HG02759 (cell line): ENCODE results near the gene PARK7.
"Not testable (repeated sequence)": the region's sequence is repeated elsewhere in the genome, so short reads cannot be mapped to it uniquely, and the experiment has no call there.

Experiments used
- ATAC-seq: cut with Tn5 transposase; IDR thresholded peaks from one replicate; pipeline ENCODE4 v1.9.1; 2021; ENCODE audit warnings: mild to moderate bottlenecking, moderate library complexity; ENCODE audit not compliant: unreplicated experiment

The PARK7 gene

DNA sequence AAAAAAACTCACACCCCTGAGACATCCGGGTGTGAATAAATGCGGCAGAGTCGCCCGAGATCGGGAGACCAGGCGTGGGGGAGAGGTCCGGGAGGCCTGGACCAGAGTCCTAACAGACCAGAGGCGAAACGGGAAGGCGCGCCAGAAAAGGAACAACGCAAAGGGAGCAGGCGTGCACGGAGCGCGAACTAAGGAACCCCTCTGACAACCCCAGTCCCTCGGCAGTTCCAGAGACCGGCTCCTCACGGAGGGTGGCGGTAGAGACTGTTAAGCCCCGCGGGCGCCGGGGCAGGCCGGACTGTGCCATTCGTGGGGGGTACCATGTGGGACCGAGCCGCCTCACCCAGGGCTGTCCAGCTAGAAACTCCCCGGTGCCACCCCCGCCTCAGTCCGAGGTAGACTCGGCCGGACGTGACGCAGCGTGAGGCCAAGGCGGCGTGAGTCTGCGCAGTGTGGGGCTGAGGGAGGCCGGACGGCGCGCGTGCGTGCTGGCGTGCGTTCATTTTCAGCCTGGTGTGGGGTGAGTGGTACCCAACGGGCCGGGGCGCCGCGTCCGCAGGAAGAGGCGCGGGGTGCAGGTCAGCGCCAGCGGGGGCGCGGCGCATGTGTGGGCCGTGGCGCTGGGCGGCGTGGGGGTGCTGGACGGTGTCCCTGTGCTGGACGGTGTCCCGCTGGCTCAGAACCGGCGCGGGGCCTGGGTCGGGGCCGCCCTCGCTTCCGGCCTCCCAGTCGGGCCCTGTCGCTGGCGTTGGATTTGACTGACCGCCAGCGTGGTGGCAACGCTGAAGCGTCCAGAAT is at the start of gene PARK7:
PARK7 (plus strand) TSS at position 496 of the 798 bp plus-strand sequence. CDS start 1,075 bp downstream, outside the sequence.
- ATAC-seq: peak; percentile 96

DNA sequence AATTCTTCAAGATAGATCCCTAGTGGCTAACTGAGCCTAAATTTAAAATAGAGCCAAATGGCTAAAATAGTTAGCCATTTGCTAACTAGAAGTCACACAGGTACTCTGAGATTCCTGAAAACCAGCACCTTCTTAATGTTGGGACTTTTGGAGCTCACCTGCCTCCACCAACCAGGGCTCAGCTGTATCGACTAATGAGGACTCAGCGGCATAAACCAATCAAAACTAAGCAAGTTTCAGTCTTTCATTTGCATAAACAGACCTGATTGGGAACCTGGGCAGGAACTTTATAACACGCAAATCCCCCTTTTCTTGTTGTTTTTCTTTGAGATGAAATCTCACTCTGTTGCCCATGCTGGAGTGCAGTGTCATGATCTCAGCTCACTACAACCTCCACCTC is 49.4 kb upstream of the PARK7 start:
- ATAC-seq: no peak

DNA sequence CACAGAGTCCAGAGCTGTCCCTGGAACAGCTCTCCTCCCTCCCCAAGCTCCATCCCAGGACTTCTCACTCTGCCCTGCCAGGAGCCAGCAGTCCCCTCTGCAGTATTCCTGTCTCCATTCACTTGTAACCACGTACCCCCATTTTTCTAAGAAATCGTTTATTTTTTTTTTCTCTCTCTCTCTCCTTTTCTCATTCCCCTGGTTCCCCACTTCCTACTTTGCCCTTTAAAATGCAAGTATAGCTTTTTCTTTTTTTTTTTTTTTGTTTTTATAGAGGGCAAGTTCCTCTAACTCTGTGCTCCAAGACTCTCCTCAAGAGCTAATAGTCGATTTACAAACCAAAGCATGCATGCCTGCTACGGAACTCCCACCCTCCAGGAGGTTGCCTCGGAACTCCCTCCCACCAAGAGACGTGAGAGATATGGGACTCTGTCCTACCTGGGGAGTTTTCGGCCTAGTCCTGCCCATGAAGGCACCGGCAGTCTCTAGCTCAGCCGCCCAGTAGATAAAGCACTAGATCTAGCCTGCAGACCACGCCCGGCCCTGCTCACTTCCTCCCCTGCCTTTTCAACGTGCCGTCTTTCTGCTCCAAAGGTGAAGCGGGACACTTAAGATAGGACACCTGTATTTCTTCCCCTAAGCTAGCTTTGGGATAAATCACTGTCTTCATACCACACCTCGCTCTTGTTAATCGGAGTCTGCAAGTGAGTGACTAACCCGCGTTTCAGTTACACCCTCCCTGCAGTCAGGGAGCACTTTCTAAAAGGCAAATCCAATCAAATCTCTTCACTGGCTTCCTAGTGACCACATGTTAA is 48.6 kb upstream of the PARK7 start:
- no peak for ATAC-seq

DNA sequence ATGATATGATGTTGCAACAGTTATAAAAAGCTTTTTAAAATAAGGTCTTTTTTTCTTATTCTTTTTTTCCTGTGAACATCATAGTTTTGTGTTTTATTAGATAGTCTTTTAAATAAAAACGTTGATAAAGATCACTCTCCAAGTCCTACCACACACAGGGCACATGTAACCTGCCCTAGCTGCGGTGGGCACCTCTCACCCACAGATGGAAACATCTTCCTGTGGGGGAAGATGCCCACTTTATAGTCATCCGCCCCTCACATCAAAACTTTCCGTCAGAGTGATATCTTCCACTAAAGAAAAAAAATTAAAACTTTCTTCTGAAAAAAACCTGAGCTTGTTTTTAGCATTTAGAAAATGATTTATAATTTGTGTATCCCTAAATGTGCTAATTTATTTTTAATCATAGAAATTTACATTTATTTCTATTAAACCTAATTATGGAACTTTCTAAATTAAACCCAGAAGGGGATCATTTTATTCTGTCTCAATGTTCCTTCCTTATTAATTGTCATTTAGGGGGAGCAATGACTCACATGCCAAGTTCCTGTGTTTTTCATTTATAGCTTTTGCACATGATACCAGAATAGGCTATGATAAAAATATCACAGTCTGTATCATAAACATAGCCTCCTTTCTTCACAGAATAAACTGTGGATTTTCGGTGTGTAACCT is 45.5 kb upstream of the PARK7 start:
- no peak for ATAC-seq

DNA sequence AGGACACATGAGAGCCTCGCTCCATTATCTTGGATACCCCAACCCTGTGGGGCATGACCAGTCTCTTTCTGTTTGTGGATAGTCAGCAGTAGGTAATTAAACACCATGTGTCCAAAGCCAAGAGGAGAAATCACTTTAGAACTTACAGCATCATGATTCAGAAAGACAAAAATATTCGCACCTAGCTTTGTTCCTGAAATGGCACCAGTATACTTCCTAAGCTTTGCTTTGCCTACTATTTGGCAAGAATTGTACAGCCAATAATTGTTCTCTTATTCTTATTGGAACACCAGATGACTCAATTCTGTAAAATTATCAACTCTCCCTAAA is 45.0 kb upstream of the PARK7 start:
- no peak for ATAC-seq

DNA sequence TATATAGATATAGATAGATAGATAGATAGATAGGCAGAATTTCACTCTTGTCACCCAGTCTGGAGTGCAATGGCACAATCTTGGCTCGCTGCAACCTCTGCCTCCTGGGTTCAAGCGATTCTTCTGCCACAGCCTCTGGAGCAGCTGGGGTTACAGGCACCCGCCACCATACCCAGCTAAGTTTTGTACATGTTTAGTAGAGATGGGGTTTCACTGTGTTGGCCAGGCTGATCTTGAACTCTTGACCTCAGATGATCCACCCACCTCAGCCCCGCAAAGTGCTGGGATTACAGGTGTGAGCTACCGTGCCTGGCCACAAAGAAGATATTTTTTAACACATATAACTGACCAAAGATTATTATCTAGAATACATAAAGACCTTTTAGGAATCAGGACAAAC is 43.5 kb upstream of the PARK7 start:
- ATAC-seq: not testable (repeated sequence)

DNA sequence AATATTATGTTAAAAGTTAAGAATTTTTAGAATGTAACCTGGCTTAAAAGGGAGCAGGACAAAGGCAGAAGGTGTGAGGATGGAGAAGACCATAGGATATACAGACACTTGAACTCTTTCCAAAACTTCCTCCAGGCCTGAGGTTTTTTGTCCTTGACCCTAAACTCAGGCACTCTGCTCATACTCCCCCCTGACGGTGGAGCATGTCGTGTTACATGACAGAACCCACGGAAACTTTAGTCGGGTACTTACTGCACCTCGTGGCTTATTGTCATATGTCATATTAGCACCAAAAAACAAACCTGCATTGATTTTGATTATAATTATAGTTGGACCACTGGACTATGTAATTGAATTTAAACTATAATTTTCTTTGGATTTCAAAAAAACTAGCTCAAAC is 41.6 kb upstream of the PARK7 start:
- no peak for ATAC-seq

DNA sequence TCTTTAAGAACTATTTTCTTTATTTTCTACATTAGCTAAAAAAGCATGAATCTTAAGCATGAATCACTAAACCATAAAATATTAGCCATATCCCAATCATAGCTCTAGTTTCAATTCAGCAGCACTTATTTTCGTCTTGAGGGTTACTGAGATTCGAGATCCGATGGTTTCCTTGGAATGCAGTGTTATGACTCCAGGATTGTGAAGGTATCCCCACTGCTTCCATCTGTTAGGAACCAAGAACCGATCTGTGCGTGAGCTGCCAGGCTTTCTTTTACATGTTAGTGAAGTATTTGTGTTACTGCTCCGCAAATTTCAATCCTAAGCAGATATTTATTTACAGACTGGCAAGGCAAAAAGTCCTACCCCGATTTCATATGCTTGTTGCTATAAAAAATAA is 39.7 kb upstream of the PARK7 start:
- ATAC-seq: no peak

DNA sequence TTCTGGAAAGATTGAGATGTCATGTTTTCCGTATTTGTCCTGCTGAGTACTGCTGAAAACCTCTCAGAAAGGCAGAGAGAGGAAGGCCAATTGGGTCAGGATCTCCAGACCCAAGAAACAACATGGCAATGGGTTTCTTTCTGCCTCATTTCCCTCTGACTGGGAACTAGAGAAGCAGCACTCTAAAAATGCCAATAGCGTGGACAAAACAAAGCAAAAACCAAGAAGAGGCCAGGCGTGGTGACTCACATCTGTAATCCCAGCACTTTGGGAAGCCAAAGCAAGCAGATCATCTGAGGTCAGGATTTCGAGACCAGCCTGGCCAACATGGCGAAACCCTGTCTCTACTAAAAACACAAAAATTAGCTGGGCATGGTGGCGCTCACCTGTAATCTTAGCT is 39.2 kb upstream of the PARK7 start:
- no peak for ATAC-seq

DNA sequence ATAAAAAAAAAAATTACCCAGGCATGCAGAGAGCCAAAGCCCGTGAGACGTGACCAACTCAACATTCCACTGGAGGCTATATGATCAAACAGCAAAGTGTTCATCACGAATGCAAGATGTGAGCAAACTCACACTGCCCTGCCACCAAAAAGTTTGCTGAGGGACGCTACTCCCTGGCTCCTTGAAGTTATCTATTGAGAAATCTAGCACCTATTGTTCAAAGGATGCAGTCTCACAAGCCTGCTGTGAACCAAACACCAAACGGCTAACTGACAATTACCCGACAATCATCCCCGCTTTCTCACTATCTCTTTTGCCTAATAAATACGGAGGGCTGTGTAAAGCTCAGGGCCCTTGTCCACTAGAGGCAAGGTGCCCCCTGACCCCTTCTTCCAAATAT is 34.5 kb upstream of the PARK7 start:
- not testable (repeated sequence) for ATAC-seq

DNA sequence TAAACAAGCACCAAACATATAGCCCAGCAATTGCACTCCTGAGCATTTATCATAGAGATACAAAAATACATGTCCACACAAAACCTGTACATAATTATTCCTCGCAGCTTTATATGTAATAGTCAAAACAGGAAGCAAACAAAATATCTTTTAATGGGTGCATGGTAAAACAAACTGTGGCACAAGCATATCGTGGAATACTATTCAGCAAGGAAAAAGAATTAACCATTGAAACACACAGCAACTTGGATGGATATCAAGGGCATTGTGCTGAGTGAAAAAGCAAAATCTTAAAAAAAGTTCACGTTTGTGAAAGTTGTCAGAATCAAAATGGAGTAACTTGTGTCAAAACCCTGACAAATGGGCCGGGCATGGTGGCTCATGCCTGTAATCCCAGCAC is 33.3 kb upstream of the PARK7 start:
- no peak for ATAC-seq

DNA sequence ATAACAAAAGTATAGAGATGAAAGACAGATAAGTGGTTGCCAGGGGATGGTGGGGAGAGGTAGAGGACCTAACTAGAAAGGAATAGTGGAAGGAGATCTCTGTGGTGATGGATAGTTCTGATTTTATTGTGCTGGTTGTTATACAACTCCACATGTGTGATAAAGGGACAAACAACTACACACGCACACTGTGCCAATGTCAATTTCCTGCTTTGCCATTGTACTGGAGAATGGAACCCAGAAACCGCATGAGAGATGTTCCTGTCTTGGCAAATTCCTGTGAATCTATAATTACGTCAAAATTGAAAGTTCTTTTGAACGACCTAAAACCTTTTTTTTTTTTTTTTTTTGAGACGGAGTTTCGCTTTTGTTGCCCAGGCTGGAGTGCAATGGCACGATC is 31.9 kb upstream of the PARK7 start:
- no peak for ATAC-seq

DNA sequence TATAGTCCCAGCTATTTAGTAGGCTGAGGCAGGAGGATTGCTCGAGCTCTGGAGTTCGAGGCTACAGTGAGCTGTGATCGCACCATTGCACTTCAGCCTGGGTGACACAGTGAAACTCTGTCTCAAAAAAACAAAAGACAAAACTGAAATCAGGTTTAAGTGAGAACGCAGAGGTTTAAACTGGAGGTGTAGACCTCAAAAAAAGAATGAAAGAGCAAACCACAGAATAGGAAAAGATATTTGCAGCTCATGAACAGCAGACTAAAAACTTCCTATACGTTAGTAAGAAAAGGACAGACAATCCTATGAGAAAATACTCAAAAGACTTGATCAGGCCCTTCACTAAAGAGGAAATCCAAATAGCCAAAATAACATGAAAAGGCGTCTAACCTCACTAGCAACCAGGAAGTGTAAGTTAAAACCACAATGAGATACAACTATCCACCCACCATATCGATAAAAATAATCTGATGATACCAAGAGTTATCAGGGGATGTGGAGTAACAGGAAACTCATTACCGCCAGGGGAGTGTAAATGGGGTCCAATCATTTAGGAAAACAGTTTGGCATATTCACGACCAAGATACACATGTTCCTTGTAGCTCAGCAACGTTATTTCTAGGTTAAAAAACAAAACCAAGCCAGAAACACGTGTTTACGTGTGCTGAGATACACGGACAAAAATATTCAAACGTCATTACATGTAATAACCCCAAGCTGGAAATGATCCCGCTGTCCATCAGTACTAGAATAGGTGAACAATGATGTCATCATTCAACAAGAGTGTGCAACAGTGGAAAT is 30.7 kb upstream of the PARK7 start:
- no peak for ATAC-seq

DNA sequence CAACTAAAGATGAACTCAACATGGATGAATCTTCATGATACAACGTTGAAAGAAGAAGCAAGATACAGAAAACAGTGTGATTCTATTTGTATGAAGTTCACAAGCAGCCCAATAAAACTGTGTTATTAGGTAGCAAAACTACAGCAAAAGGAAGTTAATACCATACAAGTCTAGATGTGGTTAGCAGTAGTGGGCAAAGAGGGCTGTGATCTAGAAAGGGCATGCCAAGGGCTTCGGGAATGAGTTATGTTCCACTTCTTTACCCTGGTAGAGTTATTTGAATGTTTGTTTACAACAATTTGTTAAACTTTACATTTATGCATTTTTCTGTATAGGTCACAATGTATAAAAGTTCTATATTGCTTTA is 30.1 kb upstream of the PARK7 start:
- ATAC-seq: no peak

DNA sequence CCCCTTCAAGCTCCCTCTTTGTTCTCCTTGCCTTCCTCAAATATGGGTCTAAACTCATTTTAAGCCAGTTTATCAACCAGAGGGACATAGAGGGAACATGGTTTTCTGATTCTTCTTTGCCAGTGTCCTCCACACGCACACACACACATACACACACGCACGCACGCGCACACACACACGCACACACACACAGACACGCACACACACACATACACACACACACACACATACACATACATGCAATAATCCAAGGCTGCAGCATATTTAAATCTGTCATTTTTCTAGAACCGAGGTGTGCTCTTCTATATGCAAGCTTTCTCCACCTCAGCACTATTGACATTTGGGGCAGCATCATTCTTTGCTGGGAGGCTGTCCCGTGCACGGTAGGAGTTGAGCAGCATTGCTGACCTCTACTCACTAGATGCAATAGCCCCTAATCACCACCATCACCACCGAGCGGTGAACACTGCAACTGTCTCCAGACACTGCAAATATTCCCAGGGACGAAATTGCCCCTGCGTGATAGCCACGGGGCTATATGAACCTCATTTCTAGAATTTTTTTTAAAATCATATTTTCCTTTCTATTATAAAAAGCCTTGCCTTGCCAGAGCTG is 28.9 kb upstream of the PARK7 start:
- ATAC-seq: no peak

DNA sequence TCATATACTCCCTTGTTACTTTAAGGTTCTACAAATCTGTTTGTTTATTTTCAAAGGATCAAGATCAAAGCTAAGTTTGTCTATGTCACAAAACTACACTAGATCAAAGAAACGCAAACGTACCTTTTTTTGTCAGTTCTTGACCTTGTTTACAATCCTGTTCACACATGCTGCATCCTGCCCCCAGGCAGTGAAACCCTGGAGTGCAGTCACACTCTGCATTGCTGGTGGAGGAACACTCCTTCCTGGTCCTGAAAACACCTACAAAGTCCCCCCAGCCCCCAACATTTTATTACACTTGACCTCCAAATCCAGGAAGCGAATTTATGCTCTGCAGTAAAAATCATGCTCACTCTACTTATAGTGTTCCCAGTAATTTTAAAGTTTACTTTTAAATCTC is 23.4 kb upstream of the PARK7 start:
- no peak for ATAC-seq

DNA sequence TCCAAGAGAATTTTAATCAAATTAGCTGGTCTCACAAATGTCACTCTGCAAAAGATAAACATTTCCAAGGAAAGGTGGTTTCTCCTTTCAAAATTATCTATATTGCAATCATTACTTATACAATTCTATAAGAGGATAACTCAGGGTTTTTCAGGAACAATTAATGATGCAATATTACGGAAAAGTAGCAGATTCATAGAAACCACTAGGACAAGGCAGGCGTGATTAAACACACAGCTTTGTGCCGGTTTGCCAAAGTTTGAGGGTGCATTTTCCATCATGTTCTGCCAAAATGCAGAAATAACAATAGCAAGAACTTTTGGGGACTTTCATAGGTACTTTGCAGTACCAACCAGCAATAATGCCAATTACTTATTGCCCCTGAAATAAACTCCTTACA is 21.5 kb upstream of the PARK7 start:
- ATAC-seq: no peak

DNA sequence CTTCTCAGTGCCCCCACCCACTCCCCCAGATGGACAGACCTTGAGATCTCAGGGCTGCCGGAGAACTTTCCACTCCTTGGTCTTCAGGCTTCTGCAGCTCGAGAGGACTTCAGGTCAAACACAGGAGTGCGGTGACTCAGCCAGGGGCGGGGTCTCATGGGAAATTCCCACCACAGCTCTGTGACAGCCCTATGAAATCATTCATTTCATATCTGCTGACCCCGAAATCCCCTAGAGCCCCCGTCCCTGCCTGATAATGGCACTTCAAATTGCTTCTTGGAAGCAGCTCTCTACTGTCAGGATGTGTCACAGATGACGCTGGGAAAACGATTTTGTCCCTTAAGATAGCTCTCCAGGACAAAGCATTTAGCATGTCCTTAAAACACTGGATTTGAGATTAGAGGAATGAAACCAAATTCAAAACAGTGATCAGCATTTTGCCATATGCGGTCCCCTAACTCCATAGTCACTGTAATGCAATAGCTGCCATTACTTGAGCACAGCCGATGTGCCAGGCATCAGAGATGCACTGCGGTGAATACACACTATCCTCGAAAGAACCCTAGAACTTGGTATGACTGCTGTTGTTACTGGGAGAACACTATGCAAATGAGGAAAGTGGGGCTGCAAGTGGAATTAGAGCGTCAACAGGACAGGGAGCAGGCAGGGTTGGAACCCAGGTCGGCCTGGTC is 20.6 kb upstream of the PARK7 start, which contains the start of gene TNFRSF9:
TNFRSF9 (minus strand) TSS at position 95 of the 692 bp plus-strand sequence. CDS start 845 bp downstream, outside the sequence.
- no peak for ATAC-seq

DNA sequence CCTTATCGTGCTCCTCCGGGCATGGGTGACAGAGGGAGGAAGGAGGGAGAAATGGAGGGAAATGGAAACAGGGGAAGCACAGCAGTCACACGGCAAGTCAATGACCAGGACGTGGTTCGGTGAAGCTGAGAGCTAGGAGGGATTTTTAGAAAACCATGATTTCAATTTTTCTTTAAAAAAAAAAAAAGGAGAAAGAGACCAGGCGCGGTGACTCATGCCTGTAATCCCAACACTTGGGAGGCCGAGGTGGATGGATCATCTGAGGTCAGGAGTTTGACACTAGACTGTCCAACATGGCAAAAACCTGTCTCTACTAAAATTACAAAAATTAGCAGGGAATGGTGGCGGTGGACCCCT is 20.1 kb upstream of the PARK7 start:
- ATAC-seq: no peak
